OCI-M2 (cell line): Measurements from ENCODE around the gene MAP2.

ENCODE experiments used
- DNase-seq: peaks from one replicate; lab custom pipeline; 2025; ENCODE audit not compliant: unreplicated experiment; lab: John Stamatoyannopoulos, UW

Gene MAP2

GRCh38 chr2:209529579-209529978 is 105.7 kb downstream of the MAP2 start:
- DNase-seq: no peak

GRCh38 chr2:209532321-209532720 is 108.5 kb downstream of the MAP2 start:
- DNase-seq: no peak

GRCh38 chr2:209533391-209533790 is 109.5 kb downstream of the MAP2 start:
- no peak for DNase-seq

GRCh38 chr2:209534228-209534627 is 110.4 kb downstream of the MAP2 start:
- DNase-seq: no peak

- no peak for DNase-seq
Measured at GRCh38 chr2:209536363-209536762, 112.5 kb downstream of the MAP2 start.

GRCh38 chr2:209547726-209548125 is 123.9 kb downstream of the MAP2 start:
- no peak for DNase-seq

- no peak for DNase-seq
Measured at GRCh38 chr2:209549589-209549988, 125.7 kb downstream of the MAP2 start.

- no peak for DNase-seq
Measured at GRCh38 chr2:209553913-209554312, 130.1 kb downstream of the MAP2 start.

- DNase-seq: no peak
Measured at GRCh38 chr2:209556354-209556961, 132.6 kb downstream of the MAP2 start.

- no peak for DNase-seq
Measured at GRCh38 chr2:209560911-209561310, 137.1 kb downstream of the MAP2 start.

GRCh38 chr2:209563453-209563852 is 139.6 kb downstream of the MAP2 start:
- no peak for DNase-seq

- DNase-seq: no peak
Measured at GRCh38 chr2:209564816-209565215, 141.0 kb downstream of the MAP2 start.

- no peak for DNase-seq
Measured at GRCh38 chr2:209565896-209566582, 142.2 kb downstream of the MAP2 start.

GRCh38 chr2:209570194-209570593 is 146.3 kb downstream of the MAP2 start:
- DNase-seq: no peak

- DNase-seq: no peak
Measured at GRCh38 chr2:209574515-209574914, 150.7 kb downstream of the MAP2 start.

- DNase-seq: no peak
Measured at GRCh38 chr2:209577376-209578357, 153.8 kb downstream of the MAP2 start.

- no peak for DNase-seq
Measured at GRCh38 chr2:209578394-209579001, 154.7 kb downstream of the MAP2 start.

- DNase-seq: no peak
Measured at GRCh38 chr2:209579230-209579749, 155.4 kb downstream of the MAP2 start.

- DNase-seq: no peak
Measured at GRCh38 chr2:209581040-209581439, 157.2 kb downstream of the MAP2 start.

GRCh38 chr2:209582281-209582680 is 158.4 kb downstream of the MAP2 start:
- DNase-seq: no peak

- DNase-seq: no peak
Measured at GRCh38 chr2:209584472-209584871, 160.6 kb downstream of the MAP2 start.
